ENCODE results near the gene SUN2. TPM values are rescaled to one million over a fixed set of nuclear protein-coding genes. Genes with fewer than 3 reads are reported as not detected.

The SUN2 gene
- total and polyA plus RNA-seq, 2 of the 8 experiments (the other 6 are each of a cell fraction or from before 2014, with no cell fraction given), result 5.1 to 10.5 TPM

DNA sequence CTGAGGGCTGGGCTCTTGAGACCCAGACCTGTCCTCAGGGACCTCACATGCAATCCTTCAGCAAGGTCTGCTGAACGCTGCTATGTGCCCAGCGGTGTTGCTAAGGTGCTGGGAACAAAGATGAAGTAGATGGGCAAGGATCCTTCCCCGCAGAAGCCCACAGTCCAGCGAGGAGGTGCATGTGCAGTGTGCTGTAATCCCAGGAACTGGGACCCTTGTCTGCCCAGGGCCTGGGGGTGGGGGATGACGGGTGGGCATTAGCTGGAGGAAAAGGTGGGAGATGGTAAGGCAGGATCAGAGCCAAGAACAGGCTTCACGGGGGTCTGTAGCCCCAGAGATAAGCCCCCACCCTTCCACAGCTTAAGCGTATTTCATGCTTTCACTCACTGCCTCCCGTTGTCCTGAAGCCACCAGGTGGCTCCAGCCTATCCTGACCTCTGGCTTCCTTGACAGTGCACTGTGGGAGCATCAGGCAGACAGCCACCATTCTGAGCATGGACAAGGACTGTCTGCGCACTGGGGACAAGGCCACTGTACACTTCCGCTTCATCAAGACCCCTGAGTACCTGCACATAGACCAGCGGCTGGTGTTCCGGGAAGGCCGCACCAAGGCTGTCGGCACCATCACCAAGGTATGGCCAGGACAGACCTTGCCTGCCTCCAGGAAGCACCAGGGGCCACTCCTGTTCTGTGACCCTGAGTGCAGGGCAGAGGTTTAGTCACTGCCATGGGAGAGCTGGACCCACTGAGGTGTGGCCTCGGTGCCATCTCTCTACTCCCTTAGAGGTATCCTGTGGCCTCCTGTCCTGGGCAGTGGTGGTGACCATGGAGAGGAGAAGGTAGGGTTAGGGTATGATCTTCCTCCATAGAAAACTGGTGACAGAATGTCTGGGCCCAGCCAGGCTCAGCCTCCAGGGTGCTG, 28.0 kb downstream of the SUN2 start:
- Histone ChIP-seq H3K56ac (replicated peaks; ENCODE audit: insufficient read length, low read depth, low read length) (no peak overlapping the region), H2BK20ac (ENCODE audit: low read length) (no peak overlapping the region), H3K36me3 (ENCODE audit: control insufficient read depth in 2 of 4, insufficient read depth in 4 of 4, low read length in 3 of 4) (peaks cover 28 to 89% (median 80%) of the 10 kb centered on the region in 4 experiments), H3K18ac (ENCODE audit: extremely low read depth, low read length) (no peak overlapping the region), H3K14ac (ENCODE audit: insufficient read length) (no peak overlapping the region), H3K4me1 (replicated peaks in 1 of 4; ENCODE audit: control insufficient read depth in 3 of 4, insufficient read depth in 4 of 4, low read length in 3 of 4) (no peaks in the 10 kb centered on the region), H3K9me3 (ENCODE audit: insufficient read depth in 2 of 2, low read depth in 1 of 2, low read length in 1 of 2) (no peaks in the 10 kb centered on the region), H4K8ac (ENCODE audit: extremely low read depth, insufficient read depth, low read length) (no peak overlapping the region), H3K4ac (replicated peaks; ENCODE audit: insufficient read length, low read depth, low read length) (no peak overlapping the region), H3K4me3 (ENCODE audit: extremely low read depth in 1 of 4, insufficient read depth in 2 of 4, low read depth in 3 of 4, low read length in 4 of 4) (no peak overlapping the region), H3K79me1 (ENCODE audit: low read depth, low read length) (no peaks in the 10 kb centered on the region), H3K23me2 (ENCODE audit: low read depth, low read length) (no peaks in the 10 kb centered on the region), H2BK5ac (ENCODE audit: low read depth, low read length) (no peak overlapping the region; the same call in 1 of the 2 replicates), H2AK5ac (ENCODE audit: low read depth, low read length) (no peak overlapping the region), H2AFZ (ENCODE audit: low read length) (no peak overlapping the region), H4K20me1 (replicated peaks in 1 of 2; ENCODE audit: control insufficient read depth in 1 of 2, insufficient read depth in 2 of 2, low read length in 2 of 2) (peaks cover 13 to 19% of the 10 kb centered on the region in 2 experiments), H4K91ac (replicated peaks; ENCODE audit: insufficient read length, low read length) (no peak overlapping the region), H2BK120ac (replicated peaks; ENCODE audit: low read depth, low read length) (no peak overlapping the region), H3K79me2 (ENCODE audit: control insufficient read depth in 1 of 2, insufficient read depth in 2 of 2, low read length in 2 of 2) (no peaks in the 10 kb centered on the region), H3K4me2 (ENCODE audit: insufficient read depth in 1 of 2, low read depth in 2 of 2, low read length in 2 of 2) (no peak overlapping the region), H3K27ac (ENCODE audit: low read depth, low read length) (no peak overlapping the region), H2BK12ac (ENCODE audit: low read depth, low read length) (no peak overlapping the region), H3K23ac (ENCODE audit: insufficient read length) (no peak overlapping the region), H2BK15ac (ENCODE audit: low read length) (no peak overlapping the region), H3K27me3 (replicated peaks in 1 of 4; ENCODE audit: control insufficient read depth in 3 of 4, extremely low read depth in 1 of 4, insufficient read depth in 3 of 4, low read length in 3 of 4) (no peaks in the 10 kb centered on the region), H3K9ac (replicated peaks in 1 of 4; ENCODE audit: extremely low read depth in 1 of 4, low read depth in 3 of 4, low read length in 3 of 4) (no peak overlapping the region), H4K5ac (ENCODE audit: insufficient read length, low read depth, low read length) (no peak overlapping the region)
- FAIRE-seq, result no peak
- TF ChIP-seq, protein P1, sequence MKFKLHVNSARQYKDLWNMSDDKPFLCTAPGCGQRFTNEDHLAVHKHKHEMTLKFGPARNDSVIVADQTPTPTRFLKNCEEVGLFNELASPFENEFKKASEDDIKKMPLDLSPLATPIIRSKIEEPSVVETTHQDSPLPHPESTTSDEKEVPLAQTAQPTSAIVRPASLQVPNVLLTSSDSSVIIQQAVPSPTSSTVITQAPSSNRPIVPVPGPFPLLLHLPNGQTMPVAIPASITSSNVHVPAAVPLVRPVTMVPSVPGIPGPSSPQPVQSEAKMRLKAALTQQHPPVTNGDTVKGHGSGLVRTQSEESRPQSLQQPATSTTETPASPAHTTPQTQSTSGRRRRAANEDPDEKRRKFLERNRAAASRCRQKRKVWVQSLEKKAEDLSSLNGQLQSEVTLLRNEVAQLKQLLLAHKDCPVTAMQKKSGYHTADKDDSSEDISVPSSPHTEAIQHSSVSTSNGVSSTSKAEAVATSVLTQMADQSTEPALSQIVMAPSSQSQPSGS (IDR thresholded peaks at IDR 0.05; ENCODE audit: low read length), result no peak
- no peak for TF ChIP-seq CBX5 (IDR thresholded peaks at IDR 0.05; ENCODE audit: low read depth, low read length)
- no peak for TF ChIP-seq RAD21 (IDR thresholded peaks at IDR 0.05 in 1 of 2, conservative IDR thresholded peaks at IDR 0.05 in 1 of 2; ENCODE audit: low read depth in 2 of 2, low read length in 2 of 2)
- 93% methylated on average over 14 of the region's 15 CpGs; no CpG with 5 or more reads in 1 of the 2 experiments for WGBS, 2 experiments (ENCODE audit: extremely low coverage in 1 of 2, insufficient coverage in 1 of 2, insufficient read length in 1 of 2, insufficient replicate concordance in 2 of 2, low coverage in 1 of 2, low lambda C conversion rate in 2 of 2, missing lambda C conversion rate in 1 of 2)
- POLR2A ChIA-PET (ENCODE audit: partially characterized antibody), result no interaction called here
- CTCF ChIA-PET (ENCODE audit: partially characterized antibody), result interaction anchor here (1.3 to 10.8 kb wide), 4 partner anchors 7 to 131 kb away, joined by 3 to 124 read pairs (median 76); no protein-coding TSS in a partner anchor
- no peak for DNase-seq (ENCODE audit: low read depth in 1 of 2, low spot score in 2 of 2)
